EL (cell line): ENCODE data around the gene RPL36AL.
"Not testable (repeated sequence)": the region's sequence is repeated elsewhere in the genome, so short reads cannot be mapped to it uniquely, and the experiment has no call there.

ENCODE experiments used
- DNase-seq: peaks from one replicate; pipeline ENCODE4 v3.0.0-alpha.2; 2016

RPL36AL gene

GRCh38 chr14:49617852-49618519 is 2.4 kb downstream of the RPL36AL start:
- no peak for DNase-seq

GRCh38 chr14:49615776-49616175 is 4.7 kb downstream of the RPL36AL start:
- no peak for DNase-seq

GRCh38 chr14:49614196-49614595 is 6.2 kb downstream of the RPL36AL start:
- no peak for DNase-seq

GRCh38 chr14:49612671-49613070 is 7.8 kb downstream of the RPL36AL start:
- DNase-seq: no peak

- no peak for DNase-seq
Observed at GRCh38 chr14:49612251-49612650, 8.2 kb downstream of the RPL36AL start.

GRCh38 chr14:49607583-49607982 is 12.8 kb downstream of the RPL36AL start:
- no peak for DNase-seq

GRCh38 chr14:49598485-49599300 is 21.7 kb downstream of the RPL36AL start, which contains the start of gene LRR1:
TSS of gene LRR1 (plus strand) at chr14:49598940. CDS start at chr14:49599021, 81 bp downstream.
- peak; percentile 89 for DNase-seq

GRCh38 chr14:49598189-49598484 is 22.3 kb downstream of the RPL36AL start:
- DNase-seq: no peak

- peak; percentile 48 for DNase-seq
Observed at GRCh38 chr14:49594347-49595091, 25.9 kb downstream of the RPL36AL start.

GRCh38 chr14:49593016-49593415 is 27.4 kb downstream of the RPL36AL start:
- peak; percentile 77 for DNase-seq

GRCh38 chr14:49589387-49589786 is 31.0 kb downstream of the RPL36AL start:
- DNase-seq: no peak

- peak; percentile 74 for DNase-seq
Observed at GRCh38 chr14:49586673-49587460, 33.6 kb downstream of the RPL36AL start.

- peak; percentile 100 for DNase-seq
Observed at GRCh38 chr14:49585803-49586672, 34.4 kb downstream of the RPL36AL start, which contains the start of gene RPS29. TSS of gene RPS29 (minus strand) at chr14:49586380. CDS start at chr14:49586346, 34 bp downstream.

- not testable (repeated sequence) for DNase-seq
Observed at GRCh38 chr14:49584981-49585640, 35.3 kb downstream of the RPL36AL start.

GRCh38 chr14:49584058-49584457 is 36.4 kb downstream of the RPL36AL start:
- no peak for DNase-seq

GRCh38 chr14:49583629-49584028 is 36.8 kb downstream of the RPL36AL start:
- DNase-seq: no peak

- no peak for DNase-seq
Observed at GRCh38 chr14:49582113-49582977, 38.1 kb downstream of the RPL36AL start.

- DNase-seq: no peak
Observed at GRCh38 chr14:49581209-49582112, 39.0 kb downstream of the RPL36AL start.

- no peak for DNase-seq
Observed at GRCh38 chr14:49579841-49580240, 40.6 kb downstream of the RPL36AL start.
